ENCODE measurements around the gene CDKL2.

- TF ChIP-seq MAFK (IDR thresholded peaks at IDR 0.05; ENCODE audit: low read depth, low read length) (no peak), CHD1 (IDR thresholded peaks at IDR 0.05; ENCODE audit: low read depth, low read length) (no peak), SMC3 (IDR thresholded peaks at IDR 0.05; ENCODE audit: low read depth, low read length) (no peak), POLR2A (IDR thresholded peaks at IDR 0.05; ENCODE audit: low read depth, low read length) (no peak), RAD21 (IDR thresholded peaks at IDR 0.05; ENCODE audit: low read length) (no peak), BHLHE40 (IDR thresholded peaks at IDR 0.05; ENCODE audit: low read depth, low read length) (no peak), RFX5 (IDR thresholded peaks at IDR 0.05; ENCODE audit: low read depth, low read length) (no peak), CEBPB (IDR thresholded peaks at IDR 0.05; ENCODE audit: low read depth, low read length) (no peak), RCOR1 (IDR thresholded peaks at IDR 0.05; ENCODE audit: insufficient replicate concordance, low read length) (no peak)
- TF ChIP-seq, protein P1, sequence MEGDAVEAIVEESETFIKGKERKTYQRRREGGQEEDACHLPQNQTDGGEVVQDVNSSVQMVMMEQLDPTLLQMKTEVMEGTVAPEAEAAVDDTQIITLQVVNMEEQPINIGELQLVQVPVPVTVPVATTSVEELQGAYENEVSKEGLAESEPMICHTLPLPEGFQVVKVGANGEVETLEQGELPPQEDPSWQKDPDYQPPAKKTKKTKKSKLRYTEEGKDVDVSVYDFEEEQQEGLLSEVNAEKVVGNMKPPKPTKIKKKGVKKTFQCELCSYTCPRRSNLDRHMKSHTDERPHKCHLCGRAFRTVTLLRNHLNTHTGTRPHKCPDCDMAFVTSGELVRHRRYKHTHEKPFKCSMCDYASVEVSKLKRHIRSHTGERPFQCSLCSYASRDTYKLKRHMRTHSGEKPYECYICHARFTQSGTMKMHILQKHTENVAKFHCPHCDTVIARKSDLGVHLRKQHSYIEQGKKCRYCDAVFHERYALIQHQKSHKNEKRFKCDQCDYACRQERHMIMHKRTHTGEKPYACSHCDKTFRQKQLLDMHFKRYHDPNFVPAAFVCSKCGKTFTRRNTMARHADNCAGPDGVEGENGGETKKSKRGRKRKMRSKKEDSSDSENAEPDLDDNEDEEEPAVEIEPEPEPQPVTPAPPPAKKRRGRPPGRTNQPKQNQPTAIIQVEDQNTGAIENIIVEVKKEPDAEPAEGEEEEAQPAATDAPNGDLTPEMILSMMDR (conservative IDR thresholded peaks at IDR 0.05; ENCODE audit: low read depth, low read length): no peak
- TF ChIP-seq, protein P2, sequence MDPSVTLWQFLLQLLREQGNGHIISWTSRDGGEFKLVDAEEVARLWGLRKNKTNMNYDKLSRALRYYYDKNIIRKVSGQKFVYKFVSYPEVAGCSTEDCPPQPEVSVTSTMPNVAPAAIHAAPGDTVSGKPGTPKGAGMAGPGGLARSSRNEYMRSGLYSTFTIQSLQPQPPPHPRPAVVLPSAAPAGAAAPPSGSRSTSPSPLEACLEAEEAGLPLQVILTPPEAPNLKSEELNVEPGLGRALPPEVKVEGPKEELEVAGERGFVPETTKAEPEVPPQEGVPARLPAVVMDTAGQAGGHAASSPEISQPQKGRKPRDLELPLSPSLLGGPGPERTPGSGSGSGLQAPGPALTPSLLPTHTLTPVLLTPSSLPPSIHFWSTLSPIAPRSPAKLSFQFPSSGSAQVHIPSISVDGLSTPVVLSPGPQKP (IDR thresholded peaks at IDR 0.05; ENCODE audit: borderline replicate concordance, low read depth, low read length): no peak
These were observed 36.0 kb upstream of the CDKL2 start for GRCh38 chr4:75666299-75666698.

Measured in IMR-90 (cell line).